GM19397 (cell line): Measurements from ENCODE around the gene KCND2.
"Not testable (repeated sequence)": the region's sequence is repeated elsewhere in the genome, so short reads cannot be mapped to it uniquely, and the experiment has no call there.

Source experiments
- ATAC-seq: cut with Tn5 transposase; IDR thresholded peaks from one replicate; pipeline ENCODE4 v1.9.1; 2021; ENCODE audit warnings: mild to moderate bottlenecking, moderate library complexity; ENCODE audit not compliant: unreplicated experiment

Gene KCND2

DNA sequence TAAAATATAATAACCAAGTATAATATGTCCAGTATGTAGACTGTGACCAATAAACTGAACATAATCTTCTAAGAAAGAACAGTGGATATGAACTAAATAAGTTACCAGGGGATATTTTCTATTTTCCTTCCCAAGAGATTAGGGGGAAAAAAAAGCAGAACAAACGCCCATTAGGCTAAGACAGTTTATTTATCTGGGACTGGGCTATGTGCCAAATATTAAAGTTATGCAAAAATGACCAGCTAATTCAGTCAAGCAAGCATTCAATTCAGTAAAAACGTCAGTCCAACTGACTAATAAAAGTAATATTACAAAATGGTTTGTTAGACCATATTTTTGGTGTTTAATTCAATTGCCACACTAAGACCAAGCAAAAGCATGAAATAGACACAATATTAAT, 462.8 kb downstream of the KCND2 start:
- ATAC-seq = no peak

DNA sequence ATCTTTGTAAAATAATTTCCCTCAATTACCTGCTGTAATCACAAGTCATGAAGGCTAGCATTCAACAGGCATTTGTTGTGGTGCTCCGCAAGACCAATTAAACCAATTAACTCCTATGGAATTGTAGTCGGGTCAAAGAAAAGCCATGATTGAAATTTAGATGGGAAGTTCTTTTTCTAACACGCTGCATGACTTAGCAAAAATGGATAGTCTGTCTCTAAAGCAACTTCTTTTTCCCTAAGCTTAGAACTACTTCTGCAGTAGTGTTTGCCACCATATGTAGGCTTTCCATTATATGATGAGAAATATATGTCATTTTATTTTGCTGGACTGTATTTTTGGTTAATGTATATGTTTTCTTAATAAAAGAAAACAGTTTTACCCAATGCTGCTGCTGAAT, 465.8 kb downstream of the KCND2 start:
- ATAC-seq = no peak

DNA sequence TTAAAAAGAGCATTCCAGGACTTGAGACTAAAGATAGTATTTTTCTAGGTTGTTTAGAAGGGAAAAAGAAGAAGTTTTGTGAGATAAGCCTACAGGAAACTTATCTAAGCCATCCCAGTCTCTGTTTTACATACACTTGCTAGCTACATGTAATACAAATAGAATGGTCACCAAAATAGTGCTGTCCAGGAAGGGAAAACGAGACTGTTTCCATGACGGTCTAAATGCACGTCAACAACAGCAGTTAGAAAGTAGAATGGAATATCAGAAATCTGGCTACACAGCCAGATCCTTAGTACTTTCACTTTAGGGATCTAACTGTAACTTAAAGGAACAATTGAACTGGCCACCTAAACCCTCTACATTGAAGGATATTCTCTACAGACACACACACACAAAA, 467.4 kb downstream of the KCND2 start:
- ATAC-seq = no peak

DNA sequence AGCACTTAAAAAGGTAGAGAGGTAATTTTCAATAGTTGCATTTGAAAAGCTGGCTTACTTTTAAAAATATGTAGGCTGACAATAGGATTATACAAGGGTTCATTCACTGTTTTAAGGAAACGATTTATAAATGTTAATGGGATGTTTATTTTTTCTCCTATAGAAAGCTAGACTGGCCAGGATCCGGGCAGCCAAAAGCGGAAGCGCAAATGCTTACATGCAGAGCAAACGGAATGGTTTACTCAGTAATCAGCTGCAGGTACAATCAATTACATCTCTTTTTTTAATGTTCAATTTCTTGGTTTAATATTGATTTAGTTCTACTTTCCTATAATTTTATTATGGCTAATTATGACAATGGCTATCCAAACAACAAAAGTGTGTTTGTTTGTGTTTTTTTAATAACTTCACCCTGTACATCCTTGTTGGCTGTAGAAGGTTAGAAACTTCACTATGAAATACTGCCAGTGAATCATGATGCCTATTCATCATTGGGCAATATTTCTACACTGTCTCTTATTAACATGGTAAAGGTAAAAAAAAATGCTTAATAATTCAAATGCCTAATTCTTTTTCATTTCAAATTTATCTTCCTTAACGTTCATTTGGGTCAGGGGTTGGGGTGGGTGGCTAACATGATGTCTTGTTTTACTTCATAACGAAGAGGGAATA, 468.5 kb downstream of the KCND2 start:
- no peak for ATAC-seq

GRCh38 chr7:120742372-120742771, 469.4 kb downstream of the KCND2 start:
- no peak for ATAC-seq

GRCh38 chr7:120743128-120743527, 470.2 kb downstream of the KCND2 start:
- ATAC-seq = no peak

- ATAC-seq = peak; percentile 42
Measured at GRCh38 chr7:120760050-120760449, 487.1 kb downstream of the KCND2 start.

GRCh38 chr7:120760851-120761250, 487.9 kb downstream of the KCND2 start:
- ATAC-seq = no peak

DNA sequence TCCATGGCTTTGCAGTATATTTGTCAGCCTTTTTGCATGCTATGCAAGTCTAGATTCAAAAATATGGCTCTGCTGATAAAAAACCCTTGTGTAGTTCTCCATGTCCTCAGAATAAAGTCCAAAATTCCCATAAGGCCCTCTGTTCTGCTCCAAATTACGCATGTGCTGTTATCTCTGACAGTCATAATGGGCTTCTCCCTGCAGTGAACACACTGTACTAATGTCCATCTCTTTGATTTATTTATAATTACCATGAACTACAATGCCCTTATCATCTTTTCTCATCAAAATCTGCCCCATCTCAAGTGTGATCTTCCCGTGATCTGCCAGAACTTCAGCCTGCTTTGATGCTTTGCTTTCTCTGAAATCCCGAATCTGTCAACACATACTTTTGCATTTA, 497.2 kb downstream of the KCND2 start:
- no peak for ATAC-seq

DNA sequence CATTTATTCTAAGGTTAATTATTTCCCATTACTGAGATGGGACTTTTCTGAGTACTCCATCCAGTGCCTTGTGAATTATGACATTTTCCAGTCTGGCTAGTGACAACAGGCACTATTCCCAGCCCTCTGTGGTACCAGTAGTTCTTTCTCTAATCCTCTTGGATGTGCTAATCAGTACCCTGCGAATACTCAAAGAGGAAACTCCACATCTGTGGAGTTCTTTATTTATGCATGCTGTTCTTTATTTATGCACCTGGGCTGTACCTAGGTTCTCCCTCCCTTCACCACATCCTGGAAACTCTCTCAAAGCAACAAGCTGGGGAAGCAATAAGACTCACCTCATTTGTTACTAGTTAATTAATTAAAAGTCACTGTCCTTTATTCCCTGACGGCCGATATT, 501.5 kb downstream of the KCND2 start:
- no peak for ATAC-seq

GRCh38 chr7:120775755-120776154, 502.8 kb downstream of the KCND2 start:
- no peak for ATAC-seq

GRCh38 chr7:120779078-120779477, 506.1 kb downstream of the KCND2 start:
- ATAC-seq = not testable (repeated sequence)

- ATAC-seq = not testable (repeated sequence)
Measured at GRCh38 chr7:120780451-120780850, 507.5 kb downstream of the KCND2 start.

DNA sequence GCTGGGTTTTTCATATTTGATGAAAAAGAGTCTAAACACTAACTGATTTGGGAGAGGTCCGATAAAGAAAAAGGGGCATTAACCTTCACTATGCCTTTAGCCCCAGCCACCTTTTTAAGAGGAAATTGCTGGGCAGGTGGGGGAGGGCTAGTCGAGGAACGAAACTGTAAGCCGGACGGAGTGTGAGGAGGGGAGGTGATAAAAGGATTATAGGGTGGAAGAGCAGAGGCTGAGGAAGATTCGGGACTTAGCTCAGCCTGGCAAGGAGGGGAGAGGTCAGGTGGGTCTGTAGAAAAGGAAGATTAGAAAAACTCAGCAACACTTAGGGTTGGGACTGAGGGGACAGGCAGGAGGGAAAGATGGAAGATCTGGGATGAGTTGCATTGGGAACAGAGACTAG, 508.0 kb downstream of the KCND2 start:
- ATAC-seq = no peak

DNA sequence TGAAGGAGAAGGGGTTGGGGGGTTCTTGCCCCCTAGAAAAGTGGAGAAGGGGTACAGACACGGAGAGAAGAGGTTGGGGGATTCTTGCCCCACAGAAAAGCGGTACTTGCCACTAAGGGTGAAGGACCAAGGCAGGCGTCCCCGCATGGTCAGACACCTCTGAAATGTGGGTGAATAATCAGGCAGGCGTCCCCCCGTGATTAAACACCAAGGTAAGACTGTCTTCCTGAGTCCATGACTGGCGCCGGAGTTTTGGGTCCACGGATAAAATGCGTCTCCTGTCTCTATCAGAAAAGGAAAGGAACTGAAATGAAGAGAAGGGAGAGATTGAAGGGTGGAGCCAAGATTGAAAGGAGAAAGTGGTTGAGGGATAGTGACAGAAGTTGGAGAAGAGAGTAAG, 508.9 kb downstream of the KCND2 start:
- ATAC-seq = not testable (repeated sequence)

- ATAC-seq = no peak
Measured at GRCh38 chr7:120783273-120783672, 510.3 kb downstream of the KCND2 start.

DNA sequence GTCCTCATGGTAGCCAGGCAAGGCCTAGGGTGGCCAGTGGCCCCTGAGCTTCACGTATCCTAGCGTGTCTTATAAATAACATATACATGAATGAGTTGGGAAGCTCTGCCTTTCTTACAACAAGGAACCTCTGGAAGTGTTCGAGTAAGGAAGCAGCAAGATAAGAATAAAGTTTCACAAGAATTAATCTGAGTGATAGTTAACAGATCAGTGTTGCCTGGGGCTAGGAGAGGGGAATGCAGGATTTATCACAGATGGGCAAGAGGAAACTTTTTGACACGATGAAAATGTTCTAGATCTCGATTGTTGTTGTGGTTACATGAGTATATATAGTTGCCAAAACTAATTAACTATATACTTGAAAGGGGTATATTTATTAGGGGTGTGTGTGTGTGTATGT, 510.7 kb downstream of the KCND2 start:
- ATAC-seq = no peak

GRCh38 chr7:120785095-120785494, 512.1 kb downstream of the KCND2 start:
- no peak for ATAC-seq

GRCh38 chr7:120792091-120792860, 519.3 kb downstream of the KCND2 start:
- peak; percentile 86 for ATAC-seq

GRCh38 chr7:120792861-120793130, 519.8 kb downstream of the KCND2 start:
- no peak for ATAC-seq

GRCh38 chr7:120793213-120793936, 520.4 kb downstream of the KCND2 start:
- ATAC-seq = no peak

GRCh38 chr7:120794106-120794729, 521.2 kb downstream of the KCND2 start:
- no peak for ATAC-seq
